A673 (cell line): ENCODE results near the gene PSORS1C1. TPM values are rescaled to one million over a fixed set of nuclear protein-coding genes. Genes with fewer than 3 reads are reported as not detected.
"Not testable (repeated sequence)": the region's sequence is repeated elsewhere in the genome, so short reads cannot be mapped to it uniquely, and the experiment has no call there.

Experiments used
- BruUV-seq: library from RNA; stranded (reverse); fragments of 400-500 nt; replicated peaks from 2 replicates; lab custom pipeline; 2021; lab: Mats Ljungman, UMichigan
- CTCF ChIA-PET: fragments of 300-600 bp; sonication (Branson Sonifier 250); formaldehyde crosslinking; loops from one replicate; lab custom pipeline; 2022; ENCODE audit warnings: antibody characterized with exemption; lab: Charles Lee
- POLR2A ChIA-PET: fragments of 300-600 bp; sonication (Branson Sonifier 250); formaldehyde crosslinking; loops from one replicate; lab custom pipeline; 2022; ENCODE audit warnings: antibody characterized with exemption; ENCODE audit not compliant: low non-redundant PET; lab: Charles Lee
- DNase-seq: peaks from one replicate; pipeline ENCODE4 v3.0.0-alpha.2; 2015; ENCODE audit warnings: low spot score
- H3K27ac ChIP-seq: fragments of 200-600 bp; sonication (generic); 2 replicates; pipeline ENCODE4 v1.5.1; 2016; ENCODE audit warnings: mixed run types, low read depth, mild to moderate bottlenecking, mixed read lengths, antibody characterized with exemption, low read length; ENCODE audit not compliant: poor library complexity, severe bottlenecking
- H3K27me3 ChIP-seq: fragments of 200-600 bp; sonication (generic); replicated peaks from 2 replicates; pipeline ENCODE4 v1.6.1; 2017; ENCODE audit warnings: mixed run types, low read depth, mild to moderate bottlenecking, mixed read lengths, antibody characterized with exemption, low read length; ENCODE audit not compliant: insufficient read depth, poor library complexity
- H3K36me3 ChIP-seq: fragments of 200-600 bp; sonication (generic); 2 replicates; pipeline ENCODE4 v1.6.1; 2016; ENCODE audit warnings: mixed run types, mild to moderate bottlenecking, mixed read lengths, antibody characterized with exemption, low read length; ENCODE audit not compliant: insufficient read depth, poor library complexity, severe bottlenecking
- H3K4me1 ChIP-seq: fragments of 200-600 bp; sonication (generic); 2 replicates; pipeline ENCODE4 v1.6.1; 2017; ENCODE audit warnings: mixed run types, mild to moderate bottlenecking, mixed read lengths, antibody characterized with exemption, low read length; ENCODE audit not compliant: insufficient read depth, poor library complexity, severe bottlenecking
- H3K4me3 ChIP-seq: fragments of 200-600 bp; sonication (generic); 2 replicates; pipeline ENCODE4 v1.5.1; 2016; ENCODE audit warnings: low read depth, mixed run types, mild to moderate bottlenecking, mixed read lengths, low read length; ENCODE audit not compliant: poor library complexity, severe bottlenecking
- H3K9me3 ChIP-seq: fragments of 200-600 bp; sonication (generic); 2 replicates; pipeline ENCODE4 v1.6.1; 2016; ENCODE audit warnings: mixed run types, low read depth, mild to moderate bottlenecking, mixed read lengths, antibody characterized with exemption, low read length; ENCODE audit not compliant: poor library complexity, severe bottlenecking
- EZH2 ChIP-seq: fragments of 200-600 bp; sonication (generic); IDR thresholded peaks from 2 replicates; pipeline ENCODE4 v1.6.1; 2017; ENCODE audit warnings: borderline replicate concordance, low read depth, mild to moderate bottlenecking, mixed read lengths, antibody characterized with exemption, low read length; ENCODE audit not compliant: poor library complexity, severe bottlenecking
- intact Hi-C: fragments of 100-400 bp; cut with micrococcal nuclease; formaldehyde crosslinking; loops from one replicate; pipeline ENCODE4 v1.10.0; 2022; ENCODE audit not compliant: unreplicated experiment
- total RNA-seq: library from RNA; stranded (reverse); gene quantifications from 2 replicates; pipeline ENCODE4 v1.2.3, GENCODE V29; 2021
- TF ChIP-seq, protein P1 (sequence below): fragments of 300-800, 200-600 bp; sonication (generic); conservative IDR thresholded peaks from 2 replicates; pipeline ENCODE4 v1.5.1; 2017; ENCODE audit warnings: low read depth, mild to moderate bottlenecking, antibody characterized with exemption, low read length, moderate library complexity, mixed read lengths

Gene PSORS1C1
- total RNA-seq, 1 experiment from 2014 or later, result not detected

- no peaks in the 10 kb centered on the region for H3K36me3 ChIP-seq
- BruUV-seq, result no TSS peak
- DNase-seq, result no peak
- no peaks in the 10 kb centered on the region for H3K4me1 ChIP-seq
- TF ChIP-seq, protein P1, sequence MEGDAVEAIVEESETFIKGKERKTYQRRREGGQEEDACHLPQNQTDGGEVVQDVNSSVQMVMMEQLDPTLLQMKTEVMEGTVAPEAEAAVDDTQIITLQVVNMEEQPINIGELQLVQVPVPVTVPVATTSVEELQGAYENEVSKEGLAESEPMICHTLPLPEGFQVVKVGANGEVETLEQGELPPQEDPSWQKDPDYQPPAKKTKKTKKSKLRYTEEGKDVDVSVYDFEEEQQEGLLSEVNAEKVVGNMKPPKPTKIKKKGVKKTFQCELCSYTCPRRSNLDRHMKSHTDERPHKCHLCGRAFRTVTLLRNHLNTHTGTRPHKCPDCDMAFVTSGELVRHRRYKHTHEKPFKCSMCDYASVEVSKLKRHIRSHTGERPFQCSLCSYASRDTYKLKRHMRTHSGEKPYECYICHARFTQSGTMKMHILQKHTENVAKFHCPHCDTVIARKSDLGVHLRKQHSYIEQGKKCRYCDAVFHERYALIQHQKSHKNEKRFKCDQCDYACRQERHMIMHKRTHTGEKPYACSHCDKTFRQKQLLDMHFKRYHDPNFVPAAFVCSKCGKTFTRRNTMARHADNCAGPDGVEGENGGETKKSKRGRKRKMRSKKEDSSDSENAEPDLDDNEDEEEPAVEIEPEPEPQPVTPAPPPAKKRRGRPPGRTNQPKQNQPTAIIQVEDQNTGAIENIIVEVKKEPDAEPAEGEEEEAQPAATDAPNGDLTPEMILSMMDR, result no peak
- TF ChIP-seq EZH2, result no peak
- no peaks in the 10 kb centered on the region for H3K9me3 ChIP-seq
- no peak overlapping the region for H3K27ac ChIP-seq
- intact Hi-C loops, result no loop called here
- H3K4me3 ChIP-seq, result no peak overlapping the region
- CTCF ChIA-PET, result no interaction called here
- POLR2A ChIA-PET, result no interaction called here
- H3K27me3 ChIP-seq, result no peaks in the 10 kb centered on the region
Measured at GRCh38 chr6:31180500-31180899, 65.9 kb downstream of the PSORS1C1 start.

DNA sequence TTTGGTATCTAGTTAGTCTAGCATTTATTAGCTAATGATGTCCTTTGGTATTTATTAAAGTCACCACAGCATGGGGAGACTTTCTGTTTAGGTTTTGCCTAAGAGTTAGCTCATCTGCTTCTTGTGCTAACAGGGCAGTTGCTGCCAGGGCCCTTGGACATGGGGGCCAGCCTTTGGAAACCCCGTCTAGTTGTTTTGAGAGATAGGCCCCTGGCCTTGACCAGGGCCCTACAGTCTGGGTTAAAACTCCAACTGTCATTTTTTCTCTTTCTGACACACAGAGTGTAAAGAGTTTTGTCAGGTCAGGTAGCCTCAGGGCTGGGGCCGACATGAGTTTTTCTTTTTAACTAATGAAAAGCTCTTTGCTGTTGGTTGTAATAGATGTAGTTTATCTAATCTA lies 68.7 kb downstream of the PSORS1C1 start:
- DNase-seq, H3K27ac ChIP-seq, H3K27me3 ChIP-seq, H3K9me3 ChIP-seq, H3K4me3 ChIP-seq, CTCF ChIA-PET, H3K4me1 ChIP-seq, BruUV-seq, H3K36me3 ChIP-seq, intact Hi-C loops, POLR2A ChIA-PET: not testable (repeated sequence)

GRCh38 chr6:31183859-31184258 lies 69.3 kb downstream of the PSORS1C1 start:
- H3K36me3 ChIP-seq, CTCF ChIA-PET, DNase-seq, POLR2A ChIA-PET, H3K4me1 ChIP-seq, BruUV-seq, intact Hi-C loops, H3K4me3 ChIP-seq, H3K27ac ChIP-seq, H3K27me3 ChIP-seq, H3K9me3 ChIP-seq: not testable (repeated sequence)

DNA sequence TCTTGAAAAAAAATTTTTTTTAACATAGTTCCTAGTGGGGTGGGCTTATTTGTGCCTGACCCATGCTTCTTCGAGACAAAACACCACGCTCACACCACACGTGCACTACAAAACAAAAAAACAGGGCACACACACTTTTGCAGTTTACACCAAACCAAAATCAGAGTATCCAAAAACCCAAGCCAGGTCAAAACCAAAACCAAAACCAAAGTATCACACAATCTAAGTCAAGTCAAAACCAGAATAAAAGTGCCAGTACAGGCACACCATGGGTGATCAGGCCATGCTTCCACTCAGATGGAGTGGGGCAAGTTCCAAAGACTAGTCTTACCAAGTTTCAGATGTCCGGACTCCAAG lies 71.1 kb downstream of the PSORS1C1 start:
- POLR2A ChIA-PET, result not testable (repeated sequence)

More for the DNA sequence above, 71.1 kb downstream of the PSORS1C1 start:
- H3K4me1 ChIP-seq, CTCF ChIA-PET, DNase-seq, H3K36me3 ChIP-seq, H3K4me3 ChIP-seq, H3K27me3 ChIP-seq, BruUV-seq, H3K27ac ChIP-seq, intact Hi-C loops, H3K9me3 ChIP-seq: not testable (repeated sequence)
